OCI-LY7 (cell line): ENCODE data around the gene ESR2. TPM values are rescaled to one million over a fixed set of nuclear protein-coding genes. Genes with fewer than 3 reads are reported as not detected.

Experiments used
- BruUV-seq: library from RNA; stranded (reverse); fragments of 400-500 nt; replicated peaks from 2 replicates; lab custom pipeline; 2021; lab: Mats Ljungman, UMichigan
- CTCF ChIA-PET: fragments of 300-600 bp; sonication (Branson Sonifier 250); formaldehyde crosslinking; loops from one replicate; lab custom pipeline; 2022; ENCODE audit warnings: antibody characterized with exemption; ENCODE audit not compliant: unreplicated experiment; lab: Charles Lee
- POLR2A ChIA-PET: fragments of 300-600 bp; sonication (Branson Sonifier 250); formaldehyde crosslinking; loops from one replicate; lab custom pipeline; 2022; ENCODE audit warnings: antibody characterized with exemption; lab: Charles Lee
- DNase-seq: peaks from one replicate; pipeline ENCODE4 v3.0.0-alpha.2; 2015; ENCODE audit warnings: low spot score
- H2AFZ ChIP-seq: fragments of 200-600 bp; sonication (generic), shearing (Covaris generic); 2 replicates; pipeline ENCODE4 v1.6.1; 2014; ENCODE audit warnings: mild to moderate bottlenecking, antibody characterized with exemption, low read length, moderate library complexity
- H3K27ac ChIP-seq: fragments of 200-600 bp; sonication (generic); 2 replicates; pipeline ENCODE4 v1.5.1; 2014; ENCODE audit warnings: mixed run types, low read depth, mild to moderate bottlenecking, moderate library complexity, low read length, inconsistent platforms; ENCODE audit not compliant: poor library complexity, severe bottlenecking
- H3K36me3 ChIP-seq: fragments of 200-600 bp; sonication (generic); 2 replicates; pipeline ENCODE4 v1.6.1; 2014; ENCODE audit warnings: mild to moderate bottlenecking, antibody characterized with exemption, low read length, moderate library complexity, mixed read lengths; ENCODE audit not compliant: insufficient read depth
- H3K4me1 ChIP-seq: fragments of 200-600 bp; sonication (generic); 2 replicates; pipeline ENCODE4 v1.5.1; 2014; ENCODE audit warnings: mild to moderate bottlenecking, low read length; ENCODE audit not compliant: insufficient read depth, poor library complexity, severe bottlenecking
- H3K4me2 ChIP-seq: fragments of 200-600 bp; sonication (generic); 2 replicates; pipeline ENCODE4 v1.6.1; 2014; ENCODE audit warnings: mild to moderate bottlenecking, low read length
- H3K4me3 ChIP-seq: fragments of 200-600 bp; sonication (generic); 2 replicates; pipeline ENCODE4 v1.5.1; 2014; ENCODE audit warnings: mild to moderate bottlenecking, low read depth, low read length; ENCODE audit not compliant: poor library complexity, severe bottlenecking
- H3K79me2 ChIP-seq: fragments of 200-600 bp; sonication (generic); 2 replicates; pipeline ENCODE4 v1.6.1; 2016; ENCODE audit warnings: low read depth, mild to moderate bottlenecking, low read length, moderate library complexity, mixed read lengths; ENCODE audit not compliant: insufficient read depth
- H3K9me2 ChIP-seq: fragments of 200-600 bp; sonication (generic); 2 replicates; pipeline ENCODE4 v1.6.1; 2016; ENCODE audit warnings: mild to moderate bottlenecking, low read length, mixed read lengths; ENCODE audit not compliant: insufficient read depth
- H3K9me3 ChIP-seq: fragments of 200-600 bp; sonication (generic); 2 replicates; pipeline ENCODE4 v1.6.1; 2014; ENCODE audit warnings: mild to moderate bottlenecking, mixed run types, low read length, mixed read lengths
- H4K20me1 ChIP-seq: fragments of 200-600 bp; sonication (generic); 2 replicates; pipeline ENCODE4 v1.6.1; 2014; ENCODE audit warnings: mild to moderate bottlenecking, antibody characterized with exemption, low read length, moderate library complexity, mixed read lengths; ENCODE audit not compliant: insufficient read depth
- EZH2phosphoT487 ChIP-seq: fragments of 200-600 bp; sonication (generic); IDR thresholded peaks from 2 replicates; pipeline ENCODE4 v1.6.1; 2018; ENCODE audit warnings: low read depth, borderline replicate concordance, mild to moderate bottlenecking, mixed run types, antibody characterized with exemption, low read length, moderate library complexity, mixed read lengths
- intact Hi-C: fragments of 100-400 bp; cut with micrococcal nuclease; formaldehyde crosslinking; loops from one replicate; pipeline ENCODE4 v1.10.0; 2022; ENCODE audit not compliant: unreplicated experiment
- total RNA-seq, 2 experiments: library from RNA; depleted of rRNA in 1 of 2; stranded (reverse); fragments of >200 nt in 1 of 2; shearing (Covaris generic) in 1 of 2; gene quantifications; 2 replicates each; pipeline ENCODE4 v1.2.3, GENCODE V29; 2014 to 2022
- TF ChIP-seq, protein P1 (sequence below): fragments of 200-600 bp; sonication (generic); conservative IDR thresholded peaks from 2 replicates; pipeline ENCODE4 v1.5.1; 2014; ENCODE audit warnings: mild to moderate bottlenecking, antibody characterized with exemption, low read length, moderate library complexity, mixed read lengths

The ESR2 gene
- total RNA-seq, 2 experiments from 2014 or later: 13.4 to 37.7 TPM

DNA sequence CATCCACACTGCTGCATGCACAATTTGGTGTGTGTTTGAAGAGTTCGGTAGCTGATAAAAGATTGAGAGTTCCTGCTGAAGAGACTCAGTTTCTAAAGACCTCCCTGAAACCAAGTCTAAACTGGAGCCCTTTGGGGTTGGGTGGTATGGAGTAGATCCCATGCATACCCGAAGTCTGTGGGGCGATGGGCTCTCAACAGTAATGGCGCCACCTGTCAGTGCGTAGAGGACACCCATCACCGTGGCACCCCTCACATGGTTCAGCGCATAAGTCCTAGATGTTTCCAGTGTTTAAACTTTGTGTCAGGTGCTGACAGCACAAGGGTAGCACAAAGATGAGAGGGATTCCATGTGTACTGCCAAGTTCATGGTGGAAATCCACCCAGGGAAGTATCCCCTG lies 85.9 kb downstream of the ESR2 start:
- no TSS peak for BruUV-seq
- no peak for TF ChIP-seq EZH2phosphoT487
- TF ChIP-seq, protein P1, sequence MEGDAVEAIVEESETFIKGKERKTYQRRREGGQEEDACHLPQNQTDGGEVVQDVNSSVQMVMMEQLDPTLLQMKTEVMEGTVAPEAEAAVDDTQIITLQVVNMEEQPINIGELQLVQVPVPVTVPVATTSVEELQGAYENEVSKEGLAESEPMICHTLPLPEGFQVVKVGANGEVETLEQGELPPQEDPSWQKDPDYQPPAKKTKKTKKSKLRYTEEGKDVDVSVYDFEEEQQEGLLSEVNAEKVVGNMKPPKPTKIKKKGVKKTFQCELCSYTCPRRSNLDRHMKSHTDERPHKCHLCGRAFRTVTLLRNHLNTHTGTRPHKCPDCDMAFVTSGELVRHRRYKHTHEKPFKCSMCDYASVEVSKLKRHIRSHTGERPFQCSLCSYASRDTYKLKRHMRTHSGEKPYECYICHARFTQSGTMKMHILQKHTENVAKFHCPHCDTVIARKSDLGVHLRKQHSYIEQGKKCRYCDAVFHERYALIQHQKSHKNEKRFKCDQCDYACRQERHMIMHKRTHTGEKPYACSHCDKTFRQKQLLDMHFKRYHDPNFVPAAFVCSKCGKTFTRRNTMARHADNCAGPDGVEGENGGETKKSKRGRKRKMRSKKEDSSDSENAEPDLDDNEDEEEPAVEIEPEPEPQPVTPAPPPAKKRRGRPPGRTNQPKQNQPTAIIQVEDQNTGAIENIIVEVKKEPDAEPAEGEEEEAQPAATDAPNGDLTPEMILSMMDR: no peak
- no peak overlapping the region for H3K4me2 ChIP-seq
- ChIA-PET CTCF (no interaction called here), POLR2A (no interaction called here)
- DNase-seq: no peak
- intact Hi-C loops: no loop called here
- H3K79me2 ChIP-seq: no peaks in the 10 kb centered on the region
- H3K4me1 ChIP-seq: peaks cover 7% of the 10 kb centered on the region
- H3K36me3 ChIP-seq: peaks cover 92% of the 10 kb centered on the region
- H3K4me3 ChIP-seq: no peak overlapping the region
- H3K27ac ChIP-seq: no peak overlapping the region
- H3K9me2 ChIP-seq: no peaks in the 10 kb centered on the region
- no peak overlapping the region for H2AFZ ChIP-seq
- no peaks in the 10 kb centered on the region for H4K20me1 ChIP-seq
- no peaks in the 10 kb centered on the region for H3K9me3 ChIP-seq

DNA sequence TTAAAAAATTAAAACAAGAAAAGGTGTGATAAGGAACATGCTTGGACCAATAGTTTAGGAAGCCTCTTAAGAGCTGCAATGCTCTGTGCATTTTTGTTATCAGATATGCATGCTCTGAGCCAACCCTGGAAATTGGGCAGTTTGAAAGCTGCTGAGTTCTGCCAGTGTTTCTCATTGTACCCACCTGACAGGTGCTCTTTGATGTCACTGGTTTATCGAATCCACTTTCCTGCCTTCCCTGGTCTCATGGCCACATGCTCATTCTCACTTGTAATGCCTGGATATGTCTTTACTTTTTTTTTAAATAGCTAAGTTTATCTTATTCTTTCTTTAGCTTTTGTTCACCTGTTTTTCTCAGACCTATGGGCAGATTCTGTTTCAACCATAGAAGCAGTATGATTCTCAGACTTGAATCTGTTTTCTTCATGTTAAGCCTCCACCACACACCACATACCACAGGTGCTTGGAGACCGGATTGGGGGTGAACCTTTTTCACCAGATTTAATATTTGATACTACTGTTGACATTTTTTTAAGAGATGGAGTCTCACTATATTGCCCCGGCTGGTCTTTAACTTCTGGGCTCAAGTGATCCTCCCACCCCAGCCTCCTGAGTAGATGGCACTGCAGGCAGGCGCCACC lies 90.7 kb downstream of the ESR2 start:
- ChIA-PET POLR2A (interaction anchor here (0.6 to 1.1 kb wide), 6 partner anchors 10 to 104 kb away, joined by 3 to 5 read pairs (median 4); no protein-coding TSS in a partner anchor), CTCF (interaction anchor here (0.5 kb wide), 1 partner anchor 661 kb away, joined by 4 read pairs; no protein-coding TSS in a partner anchor)
- Histone ChIP-seq H4K20me1 (no peaks in the 10 kb centered on the region), H3K9me2 (no peaks in the 10 kb centered on the region), H3K36me3 (peaks cover 65% of the 10 kb centered on the region), H3K4me2 (no peak overlapping the region), H3K9me3 (no peaks in the 10 kb centered on the region), H3K4me1 (peaks cover 7% of the 10 kb centered on the region), H2AFZ (no peak overlapping the region), H3K79me2 (no peaks in the 10 kb centered on the region), H3K4me3 (no peak overlapping the region), H3K27ac (no peak overlapping the region)
- no TSS peak for BruUV-seq
- intact Hi-C loops: no loop called here
- DNase-seq: no peak
- no peak for TF ChIP-seq EZH2phosphoT487
- TF ChIP-seq, protein P1: no peak

DNA sequence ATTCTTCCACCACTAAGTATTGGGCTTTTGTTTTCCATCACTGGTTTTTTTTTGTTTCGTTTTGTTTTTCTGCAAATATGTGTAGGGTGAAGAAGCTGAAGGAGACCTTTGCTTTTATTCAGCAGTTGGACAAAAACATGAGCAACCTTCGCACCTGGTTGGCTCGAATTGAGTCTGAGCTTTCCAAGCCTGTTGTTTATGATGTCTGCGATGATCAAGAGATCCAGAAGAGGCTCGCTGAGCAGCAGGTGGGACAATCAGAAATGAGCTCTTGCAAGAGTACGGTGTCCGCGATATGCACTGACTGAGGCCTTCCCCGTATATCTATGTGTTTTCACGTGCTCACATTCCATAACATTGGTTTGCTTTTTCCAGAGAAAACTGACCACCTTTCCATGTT lies 91.5 kb downstream of the ESR2 start:
- no TSS peak for BruUV-seq
- no peak for TF ChIP-seq EZH2phosphoT487
- TF ChIP-seq, protein P1: no peak
- POLR2A ChIA-PET: interaction anchor here (0.5 to 1.1 kb wide), 3 partner anchors 11 to 103 kb away, joined by 3 to 5 read pairs (median 3); no protein-coding TSS in a partner anchor
- no peaks in the 10 kb centered on the region for H3K9me2 ChIP-seq
- peak overlapping the region; percentile 8; the same call in 1 of the 2 replicates for H3K4me2 ChIP-seq
- H3K79me2 ChIP-seq: no peaks in the 10 kb centered on the region
- CTCF ChIA-PET: interaction anchor here (0.5 kb wide), 1 partner anchor 660 kb away, joined by 4 read pairs; no protein-coding TSS in a partner anchor
- H3K36me3 ChIP-seq: peaks cover 59% of the 10 kb centered on the region
- no peak overlapping the region for H2AFZ ChIP-seq
- H3K4me1 ChIP-seq: peaks cover 7% of the 10 kb centered on the region
- intact Hi-C loops: no loop called here
- no peaks in the 10 kb centered on the region for H3K9me3 ChIP-seq
- no peak overlapping the region for H3K27ac ChIP-seq
- no peak for DNase-seq
- no peak overlapping the region for H3K4me3 ChIP-seq
- H4K20me1 ChIP-seq: no peaks in the 10 kb centered on the region
